ENCODE data around the gene POTEI. TPM values are rescaled to one million over a fixed set of nuclear protein-coding genes. Genes with fewer than 3 reads are reported as not detected.
"Not testable (repeated sequence)": the region's sequence is repeated elsewhere in the genome, so short reads cannot be mapped to it uniquely, and the experiment has no call there.

POTEI gene
- total RNA-seq, 2 donors from 2014 or later = under 0.01 TPM; not detected in 1

DNA sequence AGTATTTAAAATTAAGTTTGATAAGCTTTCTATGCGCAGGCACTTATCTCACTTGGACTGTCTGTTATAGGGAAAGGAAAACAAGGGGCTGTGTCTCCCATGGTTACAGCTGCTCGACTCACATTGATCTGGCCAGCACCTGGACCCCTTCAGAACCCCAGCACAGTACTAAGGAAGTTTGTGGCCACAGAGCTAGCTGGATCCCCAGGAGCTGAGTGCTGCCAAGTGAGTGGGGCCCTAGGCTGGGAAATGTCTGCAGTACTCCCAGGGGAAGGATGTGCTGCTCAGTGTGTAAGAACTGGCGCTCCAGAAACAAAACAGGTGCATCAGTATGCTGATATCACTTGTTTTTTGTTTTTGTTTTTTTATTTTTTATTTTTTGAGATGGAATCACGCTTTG, 21.1 kb upstream of the POTEI start:
- intact Hi-C loops (cut with DNase I); H3K4me1 ChIP-seq: not testable (repeated sequence)
- WGBS, 2 donors = no CpG with 5 or more reads among the region's 4 CpGs

DNA sequence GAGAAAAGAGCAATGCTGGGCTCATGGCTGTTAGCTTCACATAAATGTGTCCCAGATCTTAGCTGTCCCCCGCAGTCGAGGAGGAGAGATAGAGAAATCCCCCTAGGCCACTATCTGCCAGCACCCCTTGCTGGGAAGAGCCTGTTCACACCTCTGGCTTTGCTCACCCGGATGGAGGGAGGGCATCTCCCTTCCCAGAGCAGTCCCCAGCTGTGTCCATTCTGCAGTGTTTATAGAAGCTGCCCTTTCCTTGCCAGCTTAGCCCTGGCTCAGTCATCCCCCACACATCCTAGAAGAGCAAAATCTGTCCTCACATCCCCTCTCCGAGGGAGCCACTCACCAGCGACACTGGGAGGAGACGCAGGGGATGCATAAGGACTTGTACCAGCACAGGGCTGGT, 20.4 kb upstream of the POTEI start:
- WGBS, 2 donors = no CpG with 5 or more reads among the region's 6 CpGs
- H3K27ac ChIP-seq; H3K36me3 ChIP-seq (replicated peaks in 1 of 2; ENCODE audit: insufficient read depth in 1 of 2, low read depth in 2 of 2); H3K9me3 ChIP-seq; H3K4me3 ChIP-seq; DNase-seq; H3K27me3 ChIP-seq; intact Hi-C loops (cut with DNase I); ATAC-seq; H3K4me1 ChIP-seq: not testable (repeated sequence)

More for the DNA sequence above, 21.1 kb upstream of the POTEI start:
- not testable (repeated sequence) for H3K4me3 ChIP-seq; ATAC-seq; H3K27me3 ChIP-seq; H3K9me3 ChIP-seq; H3K36me3 ChIP-seq (replicated peaks in 1 of 2; ENCODE audit: insufficient read depth in 1 of 2, low read depth in 2 of 2); DNase-seq; H3K27ac ChIP-seq

DNA sequence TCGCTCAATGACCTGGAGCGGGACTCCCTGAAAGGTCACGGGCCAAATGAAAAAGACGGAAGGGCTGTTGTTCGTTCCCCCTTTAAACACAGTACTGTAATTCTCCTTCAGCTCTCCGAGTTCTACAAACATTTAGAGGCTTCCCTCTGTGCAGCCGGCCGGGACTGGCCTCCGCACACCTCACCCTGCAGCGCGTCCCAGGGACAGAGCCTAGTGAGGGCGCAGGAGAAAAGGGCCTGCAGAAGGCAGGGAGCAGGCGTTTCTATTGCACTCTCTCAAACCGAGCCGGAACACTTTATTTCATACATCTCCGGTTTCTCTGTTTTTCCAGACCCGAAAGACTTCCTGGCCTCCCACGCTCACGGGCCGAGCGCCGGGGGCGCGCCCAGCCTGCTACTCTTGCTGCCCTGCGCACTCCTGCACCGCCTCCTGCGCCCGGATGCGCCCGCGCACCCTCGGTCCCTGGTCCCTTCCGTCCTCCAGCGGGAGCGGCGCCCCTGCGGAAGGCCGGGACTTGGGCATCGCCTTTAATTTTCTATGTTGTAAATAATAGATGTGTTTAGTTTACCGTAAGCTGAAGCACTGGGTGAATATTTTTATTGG, 18.3 kb upstream of the POTEI start:
- H3K27me3 ChIP-seq; ATAC-seq; DNase-seq; H3K4me3 ChIP-seq; H3K9me3 ChIP-seq; H3K36me3 ChIP-seq (replicated peaks in 1 of 2; ENCODE audit: insufficient read depth in 1 of 2, low read depth in 2 of 2); H3K4me1 ChIP-seq; intact Hi-C loops (cut with DNase I); H3K27ac ChIP-seq: not testable (repeated sequence)
- WGBS, 2 donors = no CpG with 5 or more reads among the region's 40 CpGs

DNA sequence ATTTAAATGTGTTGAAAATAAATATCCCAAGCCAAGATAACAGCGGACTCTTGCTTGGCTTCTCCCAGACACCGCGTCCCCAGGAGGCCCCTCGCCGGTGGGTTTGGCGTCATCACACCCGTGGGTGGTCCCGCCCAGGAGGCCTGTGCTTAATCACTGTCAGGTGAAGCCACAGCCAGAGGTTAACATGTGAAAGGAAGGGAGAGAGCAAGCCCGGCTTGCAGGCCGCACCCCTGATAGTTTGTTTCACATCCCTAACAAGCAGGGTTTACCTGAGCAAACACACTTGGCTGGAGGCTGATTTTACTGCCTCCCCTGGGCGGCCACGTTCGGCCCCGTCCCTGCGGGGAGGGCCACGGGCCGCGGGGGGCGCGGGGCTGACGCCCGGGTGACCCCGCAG, 13.3 kb upstream of the POTEI start:
- H3K27ac ChIP-seq; ATAC-seq; H3K36me3 ChIP-seq (replicated peaks in 1 of 2; ENCODE audit: insufficient read depth in 1 of 2, low read depth in 2 of 2); intact Hi-C loops (cut with DNase I); H3K4me3 ChIP-seq; H3K9me3 ChIP-seq; H3K27me3 ChIP-seq; DNase-seq; H3K4me1 ChIP-seq: not testable (repeated sequence)
- no CpG with 5 or more reads among the region's 23 CpGs for WGBS, 2 donors

DNA sequence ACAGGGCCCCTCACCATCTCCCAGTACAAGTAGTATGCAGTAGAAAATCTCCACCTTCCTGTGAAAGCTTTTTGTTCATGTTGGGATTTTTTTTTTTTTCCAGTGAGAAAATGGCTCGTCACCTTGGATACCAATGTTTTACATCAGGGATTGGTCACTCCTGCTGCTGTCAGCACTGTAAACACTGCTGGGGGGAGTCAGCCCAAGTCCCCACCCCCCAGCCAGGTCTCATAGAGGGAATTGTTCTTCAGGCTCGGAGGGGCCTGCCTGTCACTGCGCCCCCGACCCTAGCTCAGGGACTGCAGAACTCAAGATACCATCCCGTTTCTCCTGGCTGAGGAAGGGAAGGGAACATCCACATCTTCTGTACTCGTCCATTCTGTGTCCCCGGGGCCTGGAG, 11.9 kb upstream of the POTEI start, which contains the start of gene CFC1B:
Gene CFC1B (plus strand): TSS at position 231 of the 400 bp plus-strand sequence. CDS start 263 bp downstream, outside the sequence.
- H3K4me1 ChIP-seq; H3K27ac ChIP-seq; DNase-seq; H3K9me3 ChIP-seq; intact Hi-C loops (cut with DNase I); H3K27me3 ChIP-seq; H3K36me3 ChIP-seq (replicated peaks in 1 of 2; ENCODE audit: insufficient read depth in 1 of 2, low read depth in 2 of 2); H3K4me3 ChIP-seq: not testable (repeated sequence)
- whole genome bisulfite sequencing, 2 donors = no CpG with 5 or more reads among the region's 7 CpGs
- ATAC-seq = peak; percentile 30

DNA sequence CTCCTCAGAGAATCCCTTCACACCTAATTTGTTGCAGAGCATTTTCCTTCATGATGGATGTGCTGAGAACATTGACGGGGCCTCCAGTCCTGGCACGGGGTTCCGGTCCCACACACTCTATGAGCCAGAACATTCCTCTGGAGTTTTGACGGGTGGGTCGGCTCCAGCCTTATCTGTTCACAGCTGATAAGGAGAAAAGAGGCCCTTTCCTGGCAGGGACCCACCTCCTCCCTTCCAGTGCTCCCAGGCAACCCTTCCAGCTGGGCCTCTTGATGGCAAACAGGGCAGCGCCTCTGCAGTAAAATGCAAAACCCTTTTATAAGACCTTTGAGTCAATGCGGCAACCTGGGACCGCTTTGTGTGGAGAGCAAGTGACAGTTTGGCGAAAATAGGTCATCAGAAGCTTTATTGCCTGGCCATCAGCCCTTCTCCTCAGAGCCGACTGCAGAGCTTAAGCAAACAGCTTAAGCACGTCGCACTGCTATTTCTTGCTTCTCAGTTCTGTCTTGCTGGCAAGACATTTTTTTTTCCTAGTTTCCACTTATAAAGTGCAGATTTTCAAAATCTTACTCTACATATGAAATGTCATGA, 9.5 kb upstream of the POTEI start:
- H3K4me1 ChIP-seq; H3K27ac ChIP-seq; H3K4me3 ChIP-seq; H3K9me3 ChIP-seq; intact Hi-C loops (cut with DNase I); H3K27me3 ChIP-seq; DNase-seq; ATAC-seq; H3K36me3 ChIP-seq (replicated peaks in 1 of 2; ENCODE audit: insufficient read depth in 1 of 2, low read depth in 2 of 2): not testable (repeated sequence)
- WGBS, 2 donors = no CpG with 5 or more reads among the region's 12 CpGs

GRCh38 chr2:130511747-130512451, 2.8 kb upstream of the POTEI start:
- H3K27ac ChIP-seq; intact Hi-C loops (cut with DNase I); H3K27me3 ChIP-seq; DNase-seq; H3K4me3 ChIP-seq; H3K36me3 ChIP-seq (replicated peaks in 1 of 2; ENCODE audit: insufficient read depth in 1 of 2, low read depth in 2 of 2); H3K9me3 ChIP-seq; ATAC-seq; H3K4me1 ChIP-seq: not testable (repeated sequence)
- 73 to 80% methylated on average over 4 to 5 of the region's 17 CpGs for WGBS, 2 donors

DNA sequence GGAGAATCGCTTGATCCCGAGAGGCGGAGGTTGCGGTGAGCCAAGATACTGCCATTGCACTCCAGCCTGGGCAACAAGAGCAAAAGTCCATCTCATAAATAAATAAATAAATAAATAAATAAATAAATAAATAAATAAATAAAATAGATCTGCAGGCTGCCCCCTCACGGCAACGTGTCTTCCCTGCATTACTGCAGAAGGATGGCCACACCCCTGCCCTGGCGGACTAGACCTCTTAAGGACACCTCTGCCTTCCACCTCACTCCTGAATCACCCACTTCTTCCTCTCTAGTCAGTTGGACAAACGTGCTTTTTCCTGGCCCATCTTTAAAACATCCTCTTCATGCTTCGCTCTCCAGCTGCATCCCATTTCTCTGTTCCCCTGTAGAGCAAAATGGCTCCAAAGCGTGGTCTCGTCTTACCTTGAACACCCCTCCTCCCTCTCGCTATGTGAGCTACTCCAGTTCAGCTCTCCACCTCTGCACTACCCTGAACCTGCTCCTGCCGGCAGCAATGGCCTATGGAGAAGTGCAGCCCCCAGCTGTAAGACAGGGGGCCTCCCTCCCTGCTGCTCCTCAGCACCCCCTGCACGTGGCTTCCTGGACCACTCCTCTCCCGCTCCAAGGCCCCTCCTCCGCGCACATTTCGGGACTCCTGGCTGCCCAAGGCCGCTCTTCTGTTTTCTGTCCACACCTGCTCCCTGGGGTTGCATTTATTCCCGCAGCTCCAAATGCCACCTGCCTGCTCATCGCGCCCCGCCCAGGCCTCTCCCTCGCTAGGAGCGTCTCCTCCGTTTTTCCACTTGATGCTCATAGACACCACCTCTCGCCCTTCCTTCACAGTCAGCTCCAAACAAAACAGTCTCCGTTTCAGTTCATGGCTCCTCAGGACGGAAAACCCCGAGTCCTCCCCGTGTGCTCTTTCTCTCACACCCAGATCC, 1.9 kb upstream of the POTEI start:
- intact Hi-C loops (cut with DNase I); H3K4me1 ChIP-seq; H3K9me3 ChIP-seq; H3K27ac ChIP-seq; H3K36me3 ChIP-seq (replicated peaks in 1 of 2; ENCODE audit: insufficient read depth in 1 of 2, low read depth in 2 of 2); DNase-seq; ATAC-seq; H3K27me3 ChIP-seq; H3K4me3 ChIP-seq: not testable (repeated sequence)
- WGBS, 2 donors = 33% methylated on average over 1 of the region's 31 CpGs; no CpG with 5 or more reads in 1 of the 2 donors

DNA sequence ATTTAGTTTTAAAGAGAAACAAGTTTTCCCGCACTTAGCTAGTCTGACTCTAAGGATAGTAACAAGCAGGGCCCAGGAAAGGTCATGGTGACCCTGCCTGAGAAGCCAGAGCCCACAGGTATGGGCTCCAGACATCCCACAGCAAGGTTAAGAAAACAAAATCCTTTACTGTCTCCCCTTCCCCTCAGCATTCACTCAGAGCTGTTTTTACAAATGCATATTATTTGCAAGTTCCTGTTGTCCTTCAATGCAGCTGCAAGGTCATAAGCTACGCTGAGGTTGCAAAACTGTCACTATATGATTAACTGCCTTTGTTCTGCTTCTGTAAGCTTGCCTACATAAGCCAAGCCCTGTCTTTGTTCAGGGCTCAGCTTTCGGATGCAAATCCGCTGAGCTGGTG, 18.1 kb downstream of the POTEI start:
- H3K27ac ChIP-seq; intact Hi-C loops (cut with DNase I); H3K27me3 ChIP-seq; H3K36me3 ChIP-seq (replicated peaks in 1 of 2; ENCODE audit: insufficient read depth in 1 of 2, low read depth in 2 of 2); H3K4me3 ChIP-seq; ATAC-seq; DNase-seq; H3K9me3 ChIP-seq; H3K4me1 ChIP-seq: not testable (repeated sequence)
- 0 to 50% methylated on average over 1 to 3 of the region's 4 CpGs for WGBS, 2 donors

GRCh38 chr2:130455413-130455812, 53.7 kb downstream of the POTEI start:
- DNase-seq; H3K4me1 ChIP-seq; ATAC-seq; intact Hi-C loops (cut with DNase I); H3K9me3 ChIP-seq; H3K27me3 ChIP-seq; H3K4me3 ChIP-seq; H3K27ac ChIP-seq; H3K36me3 ChIP-seq (replicated peaks in 1 of 2; ENCODE audit: insufficient read depth in 1 of 2, low read depth in 2 of 2): not testable (repeated sequence)
- WGBS, 2 donors = 84% methylated on average over 6 of the region's 6 CpGs; no CpG with 5 or more reads in 1 of the 2 donors
